PFSK-1 (cell line): ENCODE results near the gene OR5D18. TPM values are rescaled to one million over a fixed set of nuclear protein-coding genes. Genes with fewer than 3 reads are reported as not detected.

ENCODE experiments used
- FOXP2 ChIP-seq: optimal IDR thresholded peaks from 2 replicates; pipeline ENCODE3; 2011; ENCODE audit warnings: borderline replicate concordance, control low read depth, inconsistent platforms; ENCODE audit not compliant: insufficient read depth; ENCODE audit errors: extremely low read length, extremely low read depth
- POLR2AphosphoS5 ChIP-seq: IDR thresholded peaks from 2 replicates; pipeline ENCODE4 v1.6.1; 2012; ENCODE audit warnings: low read depth, mild to moderate bottlenecking, control low read depth, low read length, moderate library complexity
- REST ChIP-seq, 2 experiments: IDR thresholded peaks; 2 replicates each; pipeline versions ENCODE4 v1.6.1 to v1.8.0; 2011 to 2012; ENCODE audit warnings: low read depth in 2 of 2, low read length in 2 of 2, control low read depth in 1 of 2, inconsistent platforms in 1 of 2, mild to moderate bottlenecking in 1 of 2, moderate library complexity in 1 of 2; ENCODE audit not compliant: insufficient read depth in 1 of 2
- SIN3A ChIP-seq: IDR thresholded peaks from 2 replicates; pipeline ENCODE4 v1.6.1; 2012; ENCODE audit warnings: mild to moderate bottlenecking, low read length, moderate library complexity, borderline replicate concordance; ENCODE audit not compliant: insufficient read depth
- TAF1 ChIP-seq: IDR thresholded peaks from 2 replicates; pipeline ENCODE4 v1.6.1; 2012; ENCODE audit warnings: low read length, control low read depth, borderline replicate concordance; ENCODE audit not compliant: insufficient read depth
- polyA plus RNA-seq: library from polyadenylated mRNA; unstranded; fragments of >200 nt; gene quantifications from one replicate; pipeline ENCODE4 v1.2.1, GENCODE V29; 2012; ENCODE audit warnings: low read depth, missing spikeins; ENCODE audit not compliant: insufficient read length

OR5D18 gene
- polyA plus RNA-seq = not detected

- TF ChIP-seq FOXP2 = no peak
- no peak for TF ChIP-seq REST (IDR thresholded peaks at IDR 0.05; ENCODE audit: insufficient read depth in 1 of 2, low read depth in 2 of 2, low read length in 2 of 2)
- no peak for TF ChIP-seq SIN3A
- TF ChIP-seq TAF1 = no peak
- no peak for TF ChIP-seq POLR2AphosphoS5
Observed at GRCh38 chr11:55819330-55819729, at the start of gene OR5D18. Gene OR5D18 (plus strand): TSS chr11:55819630. CDS start chr11:55819630, 0 bp downstream.

GRCh38 chr11:55773138-55773537 lies 46.3 kb upstream of the OR5D18 start, which contains the start of gene OR5D13:
Gene OR5D13 (plus strand): TSS chr11:55773438. CDS start chr11:55773438, 0 bp downstream.
- TF ChIP-seq TAF1 (no peak), SIN3A (no peak), POLR2AphosphoS5 (no peak), REST (IDR thresholded peaks at IDR 0.05; ENCODE audit: insufficient read depth in 1 of 2, low read depth in 2 of 2, low read length in 2 of 2) (no peak), FOXP2 (no peak)

- TF ChIP-seq SIN3A (no peak), REST (IDR thresholded peaks at IDR 0.05; ENCODE audit: insufficient read depth in 1 of 2, low read depth in 2 of 2, low read length in 2 of 2) (no peak), TAF1 (no peak), FOXP2 (no peak), POLR2AphosphoS5 (no peak)
Observed at GRCh38 chr11:55791606-55792005, 27.8 kb upstream of the OR5D18 start.

- TF ChIP-seq TAF1 (no peak), FOXP2 (no peak), SIN3A (no peak), REST (IDR thresholded peaks at IDR 0.05; ENCODE audit: insufficient read depth in 1 of 2, low read depth in 2 of 2, low read length in 2 of 2) (no peak), POLR2AphosphoS5 (no peak)
Observed at GRCh38 chr11:55793321-55793720, 26.1 kb upstream of the OR5D18 start.

GRCh38 chr11:55795256-55795655 lies 24.2 kb upstream of the OR5D18 start, which contains the start of gene OR5D14:
Gene OR5D14 (plus strand): TSS chr11:55795556. CDS start chr11:55795556, 0 bp downstream.
- TF ChIP-seq FOXP2 = no peak
- no peak for TF ChIP-seq TAF1
- TF ChIP-seq REST (IDR thresholded peaks at IDR 0.05; ENCODE audit: insufficient read depth in 1 of 2, low read depth in 2 of 2, low read length in 2 of 2) = no peak
- TF ChIP-seq SIN3A = no peak
